A673 (cell line): ENCODE data around the gene ATP8B4. TPM values are rescaled to one million over a fixed set of nuclear protein-coding genes. Genes with fewer than 3 reads are reported as not detected.
"Not testable (repeated sequence)": the region's sequence is repeated elsewhere in the genome, so short reads cannot be mapped to it uniquely, and the experiment has no call there.

Experiments
- BruUV-seq: library from RNA; stranded (reverse); fragments of 400-500 nt; replicated peaks from 2 replicates; lab custom pipeline; 2021; lab: Mats Ljungman, UMichigan
- CTCF ChIA-PET: fragments of 300-600 bp; sonication (Branson Sonifier 250); formaldehyde crosslinking; loops from one replicate; lab custom pipeline; 2022; ENCODE audit warnings: antibody characterized with exemption; lab: Charles Lee
- POLR2A ChIA-PET: fragments of 300-600 bp; sonication (Branson Sonifier 250); formaldehyde crosslinking; loops from one replicate; lab custom pipeline; 2022; ENCODE audit warnings: antibody characterized with exemption; ENCODE audit not compliant: low non-redundant PET; lab: Charles Lee
- DNase-seq: peaks from one replicate; pipeline ENCODE4 v3.0.0-alpha.2; 2015; ENCODE audit warnings: low spot score
- H3K27ac ChIP-seq: fragments of 200-600 bp; sonication (generic); 2 replicates; pipeline ENCODE4 v1.5.1; 2016; ENCODE audit warnings: mixed run types, low read depth, mild to moderate bottlenecking, mixed read lengths, antibody characterized with exemption, low read length; ENCODE audit not compliant: poor library complexity, severe bottlenecking
- H3K27me3 ChIP-seq: fragments of 200-600 bp; sonication (generic); replicated peaks from 2 replicates; pipeline ENCODE4 v1.6.1; 2017; ENCODE audit warnings: mixed run types, low read depth, mild to moderate bottlenecking, mixed read lengths, antibody characterized with exemption, low read length; ENCODE audit not compliant: insufficient read depth, poor library complexity
- H3K36me3 ChIP-seq: fragments of 200-600 bp; sonication (generic); 2 replicates; pipeline ENCODE4 v1.6.1; 2016; ENCODE audit warnings: mixed run types, mild to moderate bottlenecking, mixed read lengths, antibody characterized with exemption, low read length; ENCODE audit not compliant: insufficient read depth, poor library complexity, severe bottlenecking
- H3K4me1 ChIP-seq: fragments of 200-600 bp; sonication (generic); 2 replicates; pipeline ENCODE4 v1.6.1; 2017; ENCODE audit warnings: mixed run types, mild to moderate bottlenecking, mixed read lengths, antibody characterized with exemption, low read length; ENCODE audit not compliant: insufficient read depth, poor library complexity, severe bottlenecking
- H3K4me3 ChIP-seq: fragments of 200-600 bp; sonication (generic); 2 replicates; pipeline ENCODE4 v1.5.1; 2016; ENCODE audit warnings: low read depth, mixed run types, mild to moderate bottlenecking, mixed read lengths, low read length; ENCODE audit not compliant: poor library complexity, severe bottlenecking
- H3K9me3 ChIP-seq: fragments of 200-600 bp; sonication (generic); 2 replicates; pipeline ENCODE4 v1.6.1; 2016; ENCODE audit warnings: mixed run types, low read depth, mild to moderate bottlenecking, mixed read lengths, antibody characterized with exemption, low read length; ENCODE audit not compliant: poor library complexity, severe bottlenecking
- EZH2 ChIP-seq: fragments of 200-600 bp; sonication (generic); IDR thresholded peaks from 2 replicates; pipeline ENCODE4 v1.6.1; 2017; ENCODE audit warnings: borderline replicate concordance, low read depth, mild to moderate bottlenecking, mixed read lengths, antibody characterized with exemption, low read length; ENCODE audit not compliant: poor library complexity, severe bottlenecking
- intact Hi-C: fragments of 100-400 bp; cut with micrococcal nuclease; formaldehyde crosslinking; loops from one replicate; pipeline ENCODE4 v1.10.0; 2022; ENCODE audit not compliant: unreplicated experiment
- total RNA-seq: library from RNA; stranded (reverse); gene quantifications from 2 replicates; pipeline ENCODE4 v1.2.3, GENCODE V29; 2021
- TF ChIP-seq, protein P1 (sequence below): fragments of 300-800, 200-600 bp; sonication (generic); conservative IDR thresholded peaks from 2 replicates; pipeline ENCODE4 v1.5.1; 2017; ENCODE audit warnings: low read depth, mild to moderate bottlenecking, antibody characterized with exemption, low read length, moderate library complexity, mixed read lengths

ATP8B4 gene
- total RNA-seq, 1 experiment from 2014 or later, result 0.30 TPM

DNA sequence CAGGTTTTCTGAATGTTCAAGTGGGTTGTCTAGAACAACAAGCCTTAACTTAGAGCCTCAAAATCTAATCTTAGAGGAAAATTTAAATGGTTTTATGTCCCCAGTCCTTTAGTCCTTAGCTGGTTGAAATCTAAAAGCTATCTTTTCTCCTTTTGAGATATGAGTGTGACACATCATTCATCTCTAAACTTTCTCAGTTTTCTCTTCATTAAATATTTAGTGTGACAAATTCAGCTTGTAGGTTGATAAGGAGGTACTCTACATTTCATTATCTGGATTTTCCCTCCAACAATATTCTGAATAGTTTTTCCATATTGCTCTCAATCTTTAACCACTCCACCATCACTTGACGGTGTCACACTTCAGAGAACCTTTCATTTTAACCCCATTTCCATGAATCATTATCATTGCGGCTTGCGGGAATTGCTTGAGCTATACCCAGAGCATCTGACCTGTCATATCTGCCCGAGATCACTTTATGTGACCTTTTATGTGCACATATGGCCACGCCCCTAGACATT is 16.1 kb upstream of the ATP8B4 start:
- Histone ChIP-seq H3K4me3 (no peak overlapping the region), H3K27ac (no peak overlapping the region), H3K4me1 (no peaks in the 10 kb centered on the region), H3K9me3 (no peaks in the 10 kb centered on the region), H3K27me3 (no peaks in the 10 kb centered on the region), H3K36me3 (no peaks in the 10 kb centered on the region)
- no peak for TF ChIP-seq EZH2
- TF ChIP-seq, protein P1, sequence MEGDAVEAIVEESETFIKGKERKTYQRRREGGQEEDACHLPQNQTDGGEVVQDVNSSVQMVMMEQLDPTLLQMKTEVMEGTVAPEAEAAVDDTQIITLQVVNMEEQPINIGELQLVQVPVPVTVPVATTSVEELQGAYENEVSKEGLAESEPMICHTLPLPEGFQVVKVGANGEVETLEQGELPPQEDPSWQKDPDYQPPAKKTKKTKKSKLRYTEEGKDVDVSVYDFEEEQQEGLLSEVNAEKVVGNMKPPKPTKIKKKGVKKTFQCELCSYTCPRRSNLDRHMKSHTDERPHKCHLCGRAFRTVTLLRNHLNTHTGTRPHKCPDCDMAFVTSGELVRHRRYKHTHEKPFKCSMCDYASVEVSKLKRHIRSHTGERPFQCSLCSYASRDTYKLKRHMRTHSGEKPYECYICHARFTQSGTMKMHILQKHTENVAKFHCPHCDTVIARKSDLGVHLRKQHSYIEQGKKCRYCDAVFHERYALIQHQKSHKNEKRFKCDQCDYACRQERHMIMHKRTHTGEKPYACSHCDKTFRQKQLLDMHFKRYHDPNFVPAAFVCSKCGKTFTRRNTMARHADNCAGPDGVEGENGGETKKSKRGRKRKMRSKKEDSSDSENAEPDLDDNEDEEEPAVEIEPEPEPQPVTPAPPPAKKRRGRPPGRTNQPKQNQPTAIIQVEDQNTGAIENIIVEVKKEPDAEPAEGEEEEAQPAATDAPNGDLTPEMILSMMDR, result no peak
- intact Hi-C loops, result no loop called here
- CTCF ChIA-PET, result no interaction called here
- BruUV-seq, result no TSS peak
- POLR2A ChIA-PET, result no interaction called here
- no peak for DNase-seq

DNA sequence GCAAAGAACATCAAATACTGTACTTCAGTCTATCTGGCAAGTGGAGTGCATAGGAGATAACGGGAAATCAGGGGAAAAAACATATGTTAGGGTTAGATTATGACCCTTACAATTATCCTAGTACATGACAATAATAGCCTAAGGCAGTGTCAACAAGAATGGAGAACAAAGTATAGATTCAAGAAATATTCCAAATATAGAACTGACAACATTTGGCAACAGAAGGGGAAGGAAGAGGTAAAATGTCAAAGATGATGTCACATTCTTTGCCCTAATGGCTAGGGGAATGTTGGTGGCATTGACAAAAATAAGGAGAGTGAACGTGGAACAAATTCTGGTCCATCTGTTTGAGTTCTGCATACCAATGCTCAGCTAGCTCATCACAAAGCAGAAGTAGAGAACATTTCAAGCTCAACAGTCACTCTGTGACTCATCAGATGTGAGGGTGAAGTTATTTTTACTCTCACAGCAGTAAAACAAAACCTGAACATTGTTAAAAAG is 15.5 kb upstream of the ATP8B4 start:
- POLR2A ChIA-PET, result no interaction called here
- no TSS peak for BruUV-seq

DNA sequence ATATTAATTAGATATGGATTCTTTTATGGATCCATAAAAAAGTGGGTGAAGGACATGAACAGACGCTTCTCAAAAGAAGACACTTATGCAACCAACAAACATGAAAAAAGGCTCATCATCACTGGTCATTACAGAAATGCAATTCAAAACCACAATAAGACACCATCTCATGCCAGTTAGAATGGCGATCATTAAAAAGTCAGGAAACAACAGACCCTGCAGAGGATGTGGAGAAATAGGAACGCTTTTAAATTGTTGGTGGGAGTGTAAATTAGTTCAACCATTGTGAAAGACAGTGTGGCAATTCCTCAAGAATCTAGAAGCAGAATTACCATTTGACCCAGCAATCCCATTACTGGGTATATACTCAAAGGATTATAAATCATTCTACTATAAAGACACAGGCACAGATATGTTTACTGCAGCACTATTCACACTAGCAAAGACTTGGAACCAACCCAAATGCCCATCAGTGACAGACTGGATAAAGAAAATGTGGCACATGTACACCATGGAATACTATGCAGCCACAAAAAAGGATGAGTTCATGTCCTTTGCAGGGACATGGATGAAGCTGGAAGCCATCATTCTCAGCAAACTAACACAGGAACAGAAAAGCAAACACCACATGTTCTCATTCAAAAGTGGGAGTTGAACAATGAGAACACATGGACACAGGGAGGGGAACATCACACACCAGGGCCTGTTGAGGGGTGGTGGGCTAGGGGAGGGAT is 13.4 kb upstream of the ATP8B4 start:
- H3K27ac ChIP-seq, H3K4me3 ChIP-seq, H3K9me3 ChIP-seq, BruUV-seq, intact Hi-C loops, POLR2A ChIA-PET, H3K4me1 ChIP-seq, H3K27me3 ChIP-seq, DNase-seq, H3K36me3 ChIP-seq, CTCF ChIA-PET: not testable (repeated sequence)

More for the DNA sequence above, 15.5 kb upstream of the ATP8B4 start:
- Histone ChIP-seq H3K9me3 (no peaks in the 10 kb centered on the region), H3K27ac (no peak overlapping the region), H3K4me3 (no peak overlapping the region), H3K36me3 (no peaks in the 10 kb centered on the region), H3K27me3 (no peaks in the 10 kb centered on the region), H3K4me1 (no peaks in the 10 kb centered on the region)
- no peak for DNase-seq
- CTCF ChIA-PET, result interaction anchor here (1.0 kb wide), 1 partner anchor 11 kb away, joined by 3 read pairs; no protein-coding TSS in a partner anchor
- TF ChIP-seq, protein P1, result no peak
- TF ChIP-seq EZH2, result no peak
- intact Hi-C loops, result no loop called here

DNA sequence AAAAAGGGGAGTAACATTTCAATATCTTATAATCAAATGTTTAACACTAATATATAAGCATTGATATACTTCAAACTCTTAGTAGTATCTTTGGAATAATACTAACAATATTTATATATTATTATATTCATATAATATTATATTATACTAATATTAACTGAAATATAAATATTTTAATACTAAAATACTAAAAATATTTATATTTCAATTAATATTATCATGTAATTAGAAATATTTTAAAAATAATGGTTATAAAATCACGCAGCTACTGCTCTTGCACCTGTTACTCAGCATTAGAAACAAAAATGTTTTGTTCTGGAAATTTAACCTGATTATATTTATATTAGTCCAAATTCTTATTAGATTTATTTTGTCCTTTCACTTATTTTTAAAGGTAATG is 12.6 kb upstream of the ATP8B4 start:
- no peaks in the 10 kb centered on the region for H3K36me3 ChIP-seq
- no peak overlapping the region for H3K27ac ChIP-seq
- no peak overlapping the region for H3K4me3 ChIP-seq
- no peak for TF ChIP-seq EZH2
- TF ChIP-seq, protein P1, result no peak
- no peak for DNase-seq
- CTCF ChIA-PET, result no interaction called here
- H3K4me1 ChIP-seq, result no peaks in the 10 kb centered on the region
- no peaks in the 10 kb centered on the region for H3K27me3 ChIP-seq
- POLR2A ChIA-PET, result no interaction called here
- BruUV-seq, result no TSS peak
- intact Hi-C loops, result no loop called here
- H3K9me3 ChIP-seq, result no peaks in the 10 kb centered on the region
